Smooth muscle cell (in vitro differentiated cells): ENCODE measurements around the gene HDX. TPM values are rescaled to one million over a fixed set of nuclear protein-coding genes. Genes with fewer than 3 reads are reported as not detected.

Experiments
- DNase-seq: peaks from one replicate; lab custom pipeline; 2025; ENCODE audit not compliant: unreplicated experiment; lab: John Stamatoyannopoulos, UW
- H2AFZ ChIP-seq: fragments of 200-600 bp; sonication (generic); 2 replicates; pipeline ENCODE4 v1.6.0; 2016; ENCODE audit warnings: antibody characterized with exemption, low read depth, mild to moderate bottlenecking
- H3F3A ChIP-seq: fragments of 200-600 bp; sonication (generic); 2 replicates; pipeline ENCODE4 v1.6.0; 2017; ENCODE audit warnings: antibody characterized with exemption, low read depth
- H3K27ac ChIP-seq: fragments of 200-600 bp; sonication (generic); 2 replicates; pipeline ENCODE4 v1.5.1; 2016; ENCODE audit warnings: low read depth, mild to moderate bottlenecking
- H3K27me3 ChIP-seq: fragments of 200-600 bp; sonication (generic); 2 replicates; pipeline ENCODE4 v1.6.1; 2016; ENCODE audit warnings: low read depth, mild to moderate bottlenecking
- H3K36me3 ChIP-seq: fragments of 200-600 bp; sonication (generic); 2 replicates; pipeline ENCODE4 v1.5.1; 2016; ENCODE audit warnings: low read depth
- H3K4me1 ChIP-seq: fragments of 200-600 bp; sonication (generic); 2 replicates; pipeline ENCODE4 v1.5.1; 2016; ENCODE audit warnings: low read depth
- H3K4me2 ChIP-seq: fragments of 200-600 bp; sonication (generic); 2 replicates; pipeline ENCODE4 v1.6.0; 2016; ENCODE audit warnings: mild to moderate bottlenecking
- H3K4me3 ChIP-seq: fragments of 200-600 bp; sonication (generic); 2 replicates; pipeline ENCODE4 v1.5.1; 2016; ENCODE audit warnings: mild to moderate bottlenecking
- H3K79me2 ChIP-seq: fragments of 200-600 bp; sonication (generic); 2 replicates; pipeline ENCODE4 v1.6.0; 2016; ENCODE audit warnings: low read depth, mild to moderate bottlenecking
- H3K9ac ChIP-seq: fragments of 200-600 bp; sonication (generic); 2 replicates; pipeline ENCODE4 v1.6.0; 2016; ENCODE audit warnings: low read depth
- H3K9me3 ChIP-seq: fragments of 200-600 bp; sonication (generic); replicated peaks from 2 replicates; pipeline ENCODE4 v1.5.1; 2016; ENCODE audit warnings: low read depth
- H4K20me1 ChIP-seq: fragments of 200-600 bp; sonication (generic); 2 replicates; pipeline ENCODE4 v1.6.0; 2016; ENCODE audit warnings: low read depth
- CTCF ChIP-seq: fragments of 200-600 bp; sonication (generic); IDR thresholded peaks from 2 replicates; pipeline ENCODE4 v1.5.1; 2017; ENCODE audit warnings: borderline replicate concordance, mild to moderate bottlenecking, antibody characterized with exemption; ENCODE audit not compliant: insufficient read depth, poor library complexity, severe bottlenecking
- WGBS: methylation state at CpG from one replicate; pipeline ENCODE4 v1.1.7; 2016; ENCODE audit warnings: low lambda C conversion rate; 5-methylcytosine and 5-hydroxymethylcytosine counted together
- polyA plus RNA-seq: library from polyadenylated mRNA; unstranded; fragments of >200 nt; fragmentation: Nextera tagmentation; extraction: Ambion mirVana; gene quantifications from 2 replicates; pipeline ENCODE4 v1.2.1, GENCODE V29; 2016
- total RNA-seq: library from RNA; depleted of rRNA; stranded (reverse); fragments of >200 nt; gene quantifications from 2 replicates; pipeline ENCODE4 v1.2.3, GENCODE V29; 2014

HDX gene
- total and polyA plus RNA-seq, 2 experiments from 2014 or later, result 4.0 to 5.1 TPM

- Histone ChIP-seq H3K4me2 (no peak overlapping the region), H3K36me3 (no peaks in the 10 kb centered on the region), H3K4me3 (no peak overlapping the region), H2AFZ (no peak overlapping the region), H3K9me3 (no peaks in the 10 kb centered on the region), H3K4me1 (no peaks in the 10 kb centered on the region), H3K27me3 (no peaks in the 10 kb centered on the region), H3K9ac (no peak overlapping the region), H3K27ac (no peak overlapping the region), H3K79me2 (no peaks in the 10 kb centered on the region), H4K20me1 (no peaks in the 10 kb centered on the region), H3F3A (no peaks in the 10 kb centered on the region)
- whole genome bisulfite sequencing, result 77% methylated on average over 2 of the region's 2 CpGs
- no peak for DNase-seq
- TF ChIP-seq CTCF, result no peak
Measured at GRCh38 chrX:84453351-84454246, 48.7 kb downstream of the HDX start.

- H3K36me3 ChIP-seq, result no peaks in the 10 kb centered on the region
- 83% methylated on average over 1 of the region's 1 CpG for WGBS
- no peak for DNase-seq
- H3K9ac ChIP-seq, result no peak overlapping the region
- no peaks in the 10 kb centered on the region for H3K27me3 ChIP-seq
- H3K4me3 ChIP-seq, result no peak overlapping the region
- no peaks in the 10 kb centered on the region for H4K20me1 ChIP-seq
- H3K79me2 ChIP-seq, result no peaks in the 10 kb centered on the region
- H3K27ac ChIP-seq, result no peak overlapping the region
- H3F3A ChIP-seq, result no peaks in the 10 kb centered on the region
- TF ChIP-seq CTCF, result no peak
- H3K9me3 ChIP-seq, result peaks cover 14% of the 10 kb centered on the region
- H3K4me2 ChIP-seq, result no peak overlapping the region
- H3K4me1 ChIP-seq, result no peaks in the 10 kb centered on the region
- no peak overlapping the region for H2AFZ ChIP-seq
Measured at GRCh38 chrX:84441143-84441542, 61.1 kb downstream of the HDX start.

- no peaks in the 10 kb centered on the region for H3K4me1 ChIP-seq
- no peaks in the 10 kb centered on the region for H3K36me3 ChIP-seq
- no peak for TF ChIP-seq CTCF
- no peaks in the 10 kb centered on the region for H4K20me1 ChIP-seq
- H3K79me2 ChIP-seq, result no peaks in the 10 kb centered on the region
- DNase-seq, result no peak
- H2AFZ ChIP-seq, result no peak overlapping the region
- no peaks in the 10 kb centered on the region for H3K27me3 ChIP-seq
- no peak overlapping the region for H3K27ac ChIP-seq
- no peak overlapping the region for H3K4me2 ChIP-seq
- no peaks in the 10 kb centered on the region for H3K9me3 ChIP-seq
- no peaks in the 10 kb centered on the region for H3F3A ChIP-seq
- H3K4me3 ChIP-seq, result no peak overlapping the region
- no peak overlapping the region for H3K9ac ChIP-seq
Measured at GRCh38 chrX:84415140-84415539, 87.1 kb downstream of the HDX start.

- Histone ChIP-seq H3K27me3 (no peaks in the 10 kb centered on the region), H4K20me1 (no peaks in the 10 kb centered on the region), H3K9ac (no peak overlapping the region), H3K27ac (no peak overlapping the region), H3F3A (no peaks in the 10 kb centered on the region), H3K79me2 (no peaks in the 10 kb centered on the region), H3K4me2 (no peak overlapping the region), H3K4me3 (no peak overlapping the region), H3K4me1 (no peaks in the 10 kb centered on the region), H3K36me3 (no peaks in the 10 kb centered on the region), H2AFZ (no peak overlapping the region), H3K9me3 (no peaks in the 10 kb centered on the region)
- DNase-seq, result no peak
- TF ChIP-seq CTCF, result no peak
- WGBS, result 36% methylated on average over 1 of the region's 1 CpG
Measured at GRCh38 chrX:84363663-84364062, 138.6 kb downstream of the HDX start.
